ENCODE results near the gene PRELID2. TPM values are rescaled to one million over a fixed set of nuclear protein-coding genes. Genes with fewer than 3 reads are reported as not detected.

PRELID2 gene
- 25.6 and 28.3 TPM in 2 replicates for total RNA-seq

GRCh38 chr5:145834917-145835847, at the start of gene PRELID2:
Gene PRELID2 (minus strand): TSS chr5:145835342. CDS start chr5:145835251, 91 bp downstream.

GRCh38 chr5:145872914-145873313, 37.8 kb upstream of the PRELID2 start, which contains the start of gene GRXCR2:
Gene GRXCR2 (minus strand): TSS chr5:145873014. CDS start chr5:145872968, 46 bp downstream.

Other genes with a start within 250 kb of the PRELID2 start
- not detected in 2 replicates for gene GRXCR2, start 37.7 kb upstream of the PRELID2 start, total RNA-seq
- gene SH3RF2, start 101.2 kb upstream of the PRELID2 start, total RNA-seq = 10.1 and 11.9 TPM in 2 replicates